ENCODE data around the gene SELENON. TPM values are rescaled to one million over a fixed set of nuclear protein-coding genes. Genes with fewer than 3 reads are reported as not detected.
A peak's percentile ranks its signal among the peaks of the same experiment; 100 is the strongest.

SELENON gene
- total and polyA plus RNA-seq, 7 donors, result 25.3 to 104 (median 39.3) TPM

- 74 to 78% (median 78%) methylated on average over 15 of the region's 15 CpGs for WGBS, 3 donors
- Histone ChIP-seq H3K27ac (peak overlapping the region; percentile 72), H3K27me3 (ENCODE audit: insufficient read depth in 3 of 3, low read length in 2 of 3) (no peaks in the 10 kb centered on the region), H3K36me3 (ENCODE audit: insufficient read depth in 1 of 2, low read depth in 1 of 2) (peaks cover 0 to 48% of the 10 kb centered on the region in 2 donors), H3K9me3 (no peaks in the 10 kb centered on the region), H3K4me3 (no peak overlapping the region), H3K4me1 (peaks cover 57% of the 10 kb centered on the region)
- no peak for TF ChIP-seq CTCF (IDR thresholded peaks at IDR 0.05)
- intact Hi-C loops (cut with DNase I), result loop anchor here in 1 of 2 donors (5.0 to 10.0 kb wide), 3 partner anchors 303 to 560 kb away; partner anchors contain the start of genes RHCE and RSRP1
- ATAC-seq (no peak), DNase-seq (no peak)
These were observed 5.2 kb downstream of the SELENON start for GRCh38 chr1:25804964-25805862.

GRCh38 chr1:25805863-25806225 lies 5.9 kb downstream of the SELENON start:
- intact Hi-C loops (cut with DNase I), result loop anchor here in 1 of 2 donors (5.0 to 10.0 kb wide), 3 partner anchors 304 to 561 kb away; partner anchors contain the start of genes RHCE and RSRP1
- TF ChIP-seq CTCF (IDR thresholded peaks at IDR 0.05), result no peak
- Histone ChIP-seq H3K36me3 (ENCODE audit: insufficient read depth in 1 of 2, low read depth in 1 of 2) (peaks cover 0 to 53% of the 10 kb centered on the region in 2 donors), H3K4me1 (peaks cover 61% of the 10 kb centered on the region), H3K27ac (peak overlapping the region; percentile 72), H3K4me3 (no peak overlapping the region), H3K9me3 (no peaks in the 10 kb centered on the region), H3K27me3 (ENCODE audit: insufficient read depth in 3 of 3, low read length in 2 of 3) (no peaks in the 10 kb centered on the region)
- ATAC-seq, result peak; percentile 51 to 73 (median 65)
- 24 to 36% (median 26%) methylated on average over 3 of the region's 3 CpGs for WGBS, 3 donors
- peak in 1 of 2 donors; percentile 75 for DNase-seq

- peaks cover 56% of the 10 kb centered on the region for H3K4me1 ChIP-seq
- intact Hi-C loops (cut with DNase I), result loop anchor here in 1 of 2 donors (5.0 to 10.0 kb wide), 3 partner anchors 304 to 562 kb away; partner anchors contain the start of genes RHCE and RSRP1
- H3K36me3 ChIP-seq (ENCODE audit: insufficient read depth in 1 of 2, low read depth in 1 of 2), result peaks cover 0 to 52% of the 10 kb centered on the region in 2 donors
These were observed 6.4 kb downstream of the SELENON start for GRCh38 chr1:25806418-25806817.

More at GRCh38 chr1:25806418-25806817, 6.4 kb downstream of the SELENON start:
- Histone ChIP-seq H3K27ac (peak overlapping the region; percentile 72), H3K9me3 (no peaks in the 10 kb centered on the region), H3K27me3 (ENCODE audit: insufficient read depth in 3 of 3, low read length in 2 of 3) (no peaks in the 10 kb centered on the region), H3K4me3 (no peak overlapping the region)
- no peak for TF ChIP-seq CTCF (IDR thresholded peaks at IDR 0.05)
- ATAC-seq, result peak; percentile 2 to 47 (median 34)
- peak; percentile 72 to 82 for DNase-seq
- 57 to 73% (median 58%) methylated on average over 4 of the region's 4 CpGs for WGBS, 3 donors
